Neuronal stem cell (in vitro differentiated cells): ENCODE data around the gene NLN.

Experiments used
- DNase-seq: peaks from one replicate; pipeline ENCODE4 v3.0.0-alpha.2; 2013; ENCODE audit warnings: low spot score
- H2AFZ ChIP-seq: one replicate; pipeline ENCODE4 v1.6.1; 2013; ENCODE audit warnings: mild to moderate bottlenecking, low read length, inconsistent platforms
- H2AK5ac ChIP-seq: 2 replicates; pipeline ENCODE4 v1.6.1; 2013; ENCODE audit warnings: low read depth, mild to moderate bottlenecking, inconsistent platforms, low read length, moderate library complexity, mixed read lengths
- H2BK120ac ChIP-seq: 2 replicates; pipeline ENCODE4 v1.6.1; 2013; ENCODE audit warnings: low read depth, mild to moderate bottlenecking, inconsistent platforms, low read length, moderate library complexity, mixed read lengths
- H2BK12ac ChIP-seq: one replicate; pipeline ENCODE4 v1.6.1; 2013; ENCODE audit warnings: low read length, inconsistent platforms
- H2BK15ac ChIP-seq: 2 replicates; pipeline ENCODE4 v1.6.1; 2013; ENCODE audit warnings: mild to moderate bottlenecking, low read length, inconsistent platforms, mixed read lengths
- H2BK5ac ChIP-seq: one replicate; pipeline ENCODE4 v1.6.1; 2013; ENCODE audit warnings: inconsistent platforms, mild to moderate bottlenecking, low read length, moderate library complexity
- H3K14ac ChIP-seq: one replicate; pipeline ENCODE4 v1.6.1; 2013; ENCODE audit warnings: low read length, inconsistent platforms
- H3K18ac ChIP-seq: 2 replicates; pipeline ENCODE4 v1.6.1; 2013; ENCODE audit warnings: low read length, inconsistent platforms
- H3K23ac ChIP-seq: 2 replicates; pipeline ENCODE4 v1.6.1; 2013; ENCODE audit warnings: low read depth, mild to moderate bottlenecking, mixed read lengths, low read length, inconsistent platforms; ENCODE audit not compliant: poor library complexity
- H3K27ac ChIP-seq: replicated peaks from 3 replicates; pipeline ENCODE4 v1.5.1; 2013; ENCODE audit warnings: low read length, inconsistent platforms
- H3K27me3 ChIP-seq, 3 experiments: 2 replicates each; pipeline ENCODE4 v1.6.1; 2013; ENCODE audit warnings: low read length in 3 of 3, mild to moderate bottlenecking in 2 of 3, inconsistent platforms in 1 of 3, low read depth in 1 of 3, mixed read lengths in 1 of 3, moderate library complexity in 1 of 3; ENCODE audit not compliant: control insufficient read depth in 3 of 3, insufficient read depth in 3 of 3
- H3K36me3 ChIP-seq, 2 donors: replicated peaks in 1 of 2; 2 replicates each; pipeline ENCODE4 v1.6.1; 2013; ENCODE audit warnings: low read length in 2 of 2; ENCODE audit not compliant: control insufficient read depth in 2 of 2, insufficient read depth in 2 of 2
- H3K4ac ChIP-seq: 2 replicates; pipeline ENCODE4 v1.6.1; 2013; ENCODE audit warnings: inconsistent platforms, mild to moderate bottlenecking, low read length, moderate library complexity
- H3K4me1 ChIP-seq, 2 donors: 1 replicate in 1 of 2; 2 replicates in 1 of 2; pipeline ENCODE4 v1.6.1; 2013; ENCODE audit warnings: low read length in 2 of 2, low read depth in 1 of 2; ENCODE audit not compliant: control insufficient read depth in 2 of 2, insufficient read depth in 1 of 2
- H3K4me2 ChIP-seq: one replicate; pipeline ENCODE4 v1.6.1; 2013; ENCODE audit warnings: mild to moderate bottlenecking, low read length, inconsistent platforms; ENCODE audit not compliant: insufficient read depth, poor library complexity, severe bottlenecking
- H3K4me3 ChIP-seq, 2 donors: 2 replicates each; pipeline ENCODE4 v1.5.1; 2013; ENCODE audit warnings: low read length in 2 of 2, mild to moderate bottlenecking in 2 of 2, inconsistent platforms in 1 of 2, moderate library complexity in 1 of 2
- H3K79me1 ChIP-seq: one replicate; pipeline ENCODE4 v1.6.1; 2013; ENCODE audit warnings: low read depth, mild to moderate bottlenecking, inconsistent platforms, low read length, moderate library complexity
- H3K9ac ChIP-seq: one replicate; pipeline ENCODE4 v1.6.1; 2013; ENCODE audit warnings: mild to moderate bottlenecking, low read depth, low read length, inconsistent platforms; ENCODE audit not compliant: poor library complexity
- H3K9me3 ChIP-seq, 2 donors: replicated peaks in 1 of 2; 2 replicates each; pipeline versions ENCODE3 to v1.6.1; 2013; ENCODE audit warnings: low read length in 2 of 2, mild to moderate bottlenecking in 2 of 2, inconsistent platforms in 1 of 2, low read depth in 1 of 2, mixed read lengths in 1 of 2, moderate library complexity in 1 of 2; ENCODE audit not compliant: control insufficient read depth in 2 of 2, insufficient read depth in 1 of 2
- H4K8ac ChIP-seq: one replicate; pipeline ENCODE4 v1.6.1; 2013; ENCODE audit warnings: low read depth, mild to moderate bottlenecking, inconsistent platforms, low read length, moderate library complexity
- H4K91ac ChIP-seq: one replicate; pipeline ENCODE4 v1.6.1; 2013; ENCODE audit warnings: low read length, low read depth, mild to moderate bottlenecking, inconsistent platforms; ENCODE audit not compliant: poor library complexity
- WGBS, 2 donors: extraction: QIAGEN DNeasy Blood & Tissue Kit; methylation state at CpG; one replicate each; pipeline ENCODE4 v1.1.7; 2013; ENCODE audit warnings: missing lambda C conversion rate in 2 of 2, mixed read lengths in 1 of 2; ENCODE audit not compliant: insufficient read length in 2 of 2, insufficient replicate concordance in 1 of 2; ENCODE audit errors: extremely low coverage in 2 of 2; 5-methylcytosine and 5-hydroxymethylcytosine counted together

The NLN gene

GRCh38 chr5:65821966-65822365, 100.0 kb downstream of the NLN start:
- DNase-seq, result no peak
- H2BK15ac ChIP-seq, result no peak overlapping the region
- H2BK5ac ChIP-seq, result no peak overlapping the region
- H3K14ac ChIP-seq, result no peak overlapping the region
- H3K9me3 ChIP-seq, result no peaks in the 10 kb centered on the region
- H3K4ac ChIP-seq, result no peak overlapping the region
- no peak overlapping the region for H2BK120ac ChIP-seq
- peaks cover 0 to 15% of the 10 kb centered on the region in 2 donors for H3K36me3 ChIP-seq
- H4K8ac ChIP-seq, result no peak overlapping the region
- no peak overlapping the region for H3K9ac ChIP-seq
- H3K23ac ChIP-seq, result no peak overlapping the region
- no peaks in the 10 kb centered on the region for H3K79me1 ChIP-seq
- H3K4me3 ChIP-seq, result no peak overlapping the region
- no peak overlapping the region for H4K91ac ChIP-seq
- no peak overlapping the region for H2AFZ ChIP-seq
- no CpG with 5 or more reads among the region's 4 CpGs for WGBS, 2 donors
- H2AK5ac ChIP-seq, result no peak overlapping the region
- no peak overlapping the region for H3K18ac ChIP-seq
- H3K4me1 ChIP-seq, result peaks cover 12 to 18% of the 10 kb centered on the region in 2 donors
- H3K27me3 ChIP-seq, result no peaks in the 10 kb centered on the region
- no peak overlapping the region for H3K27ac ChIP-seq
- H2BK12ac ChIP-seq, result no peak overlapping the region
- H3K4me2 ChIP-seq, result no peak overlapping the region

GRCh38 chr5:65822710-65823109, 100.7 kb downstream of the NLN start:
- Histone ChIP-seq H3K36me3 (peaks cover 0 to 15% of the 10 kb centered on the region in 2 donors), H3K9me3 (no peaks in the 10 kb centered on the region), H2AFZ (no peak overlapping the region), H3K27me3 (no peaks in the 10 kb centered on the region), H3K4me3 (no peak overlapping the region), H3K4ac (no peak overlapping the region), H3K4me1 (peaks cover 11 to 12% of the 10 kb centered on the region in 2 donors), H3K79me1 (no peaks in the 10 kb centered on the region), H3K4me2 (no peak overlapping the region), H2BK120ac (no peak overlapping the region), H4K8ac (no peak overlapping the region), H3K14ac (no peak overlapping the region), H3K27ac (no peak overlapping the region), H2BK12ac (no peak overlapping the region), H2AK5ac (no peak overlapping the region), H2BK15ac (no peak overlapping the region), H2BK5ac (no peak overlapping the region), H4K91ac (no peak overlapping the region), H3K23ac (no peak overlapping the region), H3K9ac (no peak overlapping the region), H3K18ac (no peak overlapping the region)
- DNase-seq, result no peak
- no CpG with 5 or more reads among the region's 6 CpGs for WGBS, 2 donors

DNA sequence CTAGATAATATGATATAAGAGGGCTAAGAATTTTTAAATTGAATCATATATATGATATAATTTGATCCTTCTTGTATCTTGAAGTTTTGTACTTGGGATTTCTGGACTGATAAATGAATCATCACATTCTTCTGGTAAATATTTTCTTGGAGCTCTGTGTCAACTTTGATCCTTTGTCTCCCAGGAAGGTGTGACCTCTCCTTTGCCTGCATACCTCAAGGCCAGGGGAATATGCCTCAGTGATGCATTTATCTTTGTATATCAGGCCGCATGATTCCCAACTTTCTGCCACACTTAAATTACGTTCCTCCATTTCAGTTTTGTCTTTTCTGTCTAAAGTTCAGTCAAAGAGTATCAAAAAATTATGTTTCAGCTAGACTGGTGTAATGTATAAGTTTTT, 101.2 kb downstream of the NLN start:
- Histone ChIP-seq H3K4ac (no peak overlapping the region), H3K4me1 (peaks cover 6 to 10% of the 10 kb centered on the region in 2 donors), H2AK5ac (no peak overlapping the region), H4K8ac (no peak overlapping the region), H3K4me3 (no peak overlapping the region), H3K9ac (no peak overlapping the region), H3K36me3 (peaks cover 0 to 15% of the 10 kb centered on the region in 2 donors), H3K9me3 (no peaks in the 10 kb centered on the region), H2AFZ (no peak overlapping the region), H3K23ac (no peak overlapping the region), H4K91ac (no peak overlapping the region), H3K18ac (no peak overlapping the region), H3K14ac (no peak overlapping the region), H3K27me3 (no peaks in the 10 kb centered on the region), H2BK15ac (no peak overlapping the region), H2BK120ac (no peak overlapping the region), H3K79me1 (no peaks in the 10 kb centered on the region), H2BK12ac (no peak overlapping the region), H3K27ac (no peak overlapping the region), H2BK5ac (no peak overlapping the region), H3K4me2 (no peak overlapping the region)
- no CpG with 5 or more reads among the region's 2 CpGs for WGBS, 2 donors
- DNase-seq, result no peak

- Histone ChIP-seq H3K4me1 (peaks cover 0 to 9% of the 10 kb centered on the region in 2 donors), H3K79me1 (no peaks in the 10 kb centered on the region), H2AFZ (no peak overlapping the region), H2BK120ac (no peak overlapping the region), H4K91ac (no peak overlapping the region), H3K14ac (no peak overlapping the region), H3K4me3 (no peak overlapping the region), H3K4ac (no peak overlapping the region), H2BK5ac (no peak overlapping the region), H4K8ac (no peak overlapping the region), H3K27ac (no peak overlapping the region), H3K9me3 (no peaks in the 10 kb centered on the region), H3K18ac (no peak overlapping the region), H3K23ac (no peak overlapping the region), H2AK5ac (no peak overlapping the region), H3K36me3 (peaks cover 0 to 15% of the 10 kb centered on the region in 2 donors), H2BK12ac (no peak overlapping the region), H3K9ac (no peak overlapping the region), H3K4me2 (no peak overlapping the region), H3K27me3 (no peaks in the 10 kb centered on the region), H2BK15ac (no peak overlapping the region)
- no CpG with 5 or more reads among the region's 4 CpGs for WGBS, 2 donors
- DNase-seq, result no peak
These were observed 101.9 kb downstream of the NLN start for GRCh38 chr5:65823845-65824445.
